ENCODE measurements around the gene MGST3. TPM values are rescaled to one million over a fixed set of nuclear protein-coding genes. Genes with fewer than 3 reads are reported as not detected.
A peak's percentile ranks its signal among the peaks of the same experiment; 100 is the strongest.

The MGST3 gene
- total RNA-seq, 1 experiment from 2014 or later, result 87.7 TPM

GRCh38 chr1:165632152-165632469, 1.1 kb downstream of the MGST3 start:
- H3K27ac ChIP-seq (ENCODE audit: insufficient read length, low read depth, low read length), result no peak overlapping the region
- no peaks in the 10 kb centered on the region for H3K27me3 Mint-ChIP-seq (ENCODE audit: low read depth)
- H3K18ac ChIP-seq (ENCODE audit: insufficient read length, low read depth, low read length), result no peak overlapping the region
- no peak overlapping the region for H3T11ph ChIP-seq (ENCODE audit: low read length)
- no peak overlapping the region for H3K14ac ChIP-seq (ENCODE audit: insufficient read depth, low read length)
- H3K9me3 ChIP-seq (ENCODE audit: control insufficient read depth, low read depth, low read length), result no peaks in the 10 kb centered on the region
- H2BK20ac ChIP-seq (ENCODE audit: low read depth, low read length, poor library complexity, severe bottlenecking), result no peak overlapping the region
- no CpG with 5 or more reads among the region's 5 CpGs for WGBS (ENCODE audit: extremely low coverage, insufficient read length, low lambda C conversion rate)
- H4K20me1 ChIP-seq (ENCODE audit: control insufficient read depth, insufficient read depth, insufficient read length), result no peaks in the 10 kb centered on the region
- no peak overlapping the region for H3K27ac Mint-ChIP-seq
- peak; percentile 48 for DNase-seq
- H4K5ac ChIP-seq (ENCODE audit: insufficient read length, low read depth, low read length), result no peak overlapping the region
- H4K8ac ChIP-seq (replicated peaks; ENCODE audit: insufficient read length, low read depth, low read length), result no peak overlapping the region
- H3K56ac ChIP-seq (ENCODE audit: insufficient read length, low read depth, low read length), result no peak overlapping the region
- TF ChIP-seq CTCF (conservative IDR thresholded peaks at IDR 0.05), result no peak
- H3K4me1 ChIP-seq (ENCODE audit: insufficient read depth, low read length), result peaks cover 7% of the 10 kb centered on the region; the same call in 1 of the 2 replicates
- no peak overlapping the region for H2AFZ ChIP-seq (ENCODE audit: low read length)
- H3K9me3 Mint-ChIP-seq, result no peaks in the 10 kb centered on the region
- no peak overlapping the region for H2AK5ac ChIP-seq (ENCODE audit: insufficient read length, low read length)
- H2BK120ac ChIP-seq (ENCODE audit: low read depth, low read length, poor library complexity, severe bottlenecking), result no peak overlapping the region
- no peak overlapping the region for H3K4me3 Mint-ChIP-seq
- H3K79me1 ChIP-seq (ENCODE audit: insufficient read depth, low read depth, low read length, poor library complexity, severe bottlenecking), result no peaks in the 10 kb centered on the region
- no peak overlapping the region for H2BK12ac ChIP-seq (ENCODE audit: insufficient read length, low read depth, low read length)
- H2BK15ac ChIP-seq (ENCODE audit: low read depth, low read length), result no peak overlapping the region
- H4K91ac ChIP-seq (ENCODE audit: insufficient read length, low read depth, low read length), result no peak overlapping the region
- no peaks in the 10 kb centered on the region for H3K27me3 ChIP-seq (ENCODE audit: insufficient read depth, low read length)
- peak overlapping the region; percentile 49 for H3K9ac ChIP-seq (ENCODE audit: extremely low read depth, insufficient read length, low read length)
- H3K23ac ChIP-seq (ENCODE audit: insufficient read length, low read depth, low read length), result no peak overlapping the region
- peaks cover 35 to 48% of the 10 kb centered on the region in 2 experiments for H3K4me1 Mint-ChIP-seq
- H3K4me2 ChIP-seq (ENCODE audit: insufficient read depth, insufficient read length, low read length), result peak overlapping the region; percentile 95
- peaks cover 11% of the 10 kb centered on the region for H3K23me2 ChIP-seq (ENCODE audit: insufficient read length, low read depth, low read length, poor library complexity, severe bottlenecking)
- H2BK5ac ChIP-seq (ENCODE audit: insufficient read length, low read length), result no peak overlapping the region
- no peak overlapping the region for H3K4ac ChIP-seq (ENCODE audit: low read depth, low read length)
- H3K36me3 Mint-ChIP-seq (ENCODE audit: insufficient read depth in 1 of 3, low read depth in 3 of 3), result peaks cover 3 to 5% (median 5%) of the 10 kb centered on the region in 3 experiments; a peak in 3 of 7 replicates
- H3K79me2 ChIP-seq (ENCODE audit: insufficient read depth, low read length), result peaks cover 3% of the 10 kb centered on the region; the same call in 1 of the 2 replicates

Measured in H9 (cell line).